ENCODE results near the gene HOXA1.

The HOXA1 gene

GRCh38 chr7:27094304-27095049 lies 1.3 kb downstream of the HOXA1 start:
- DNase-seq (ENCODE audit: low read depth in 2 of 3, low spot score in 2 of 3) = no peak

DNA sequence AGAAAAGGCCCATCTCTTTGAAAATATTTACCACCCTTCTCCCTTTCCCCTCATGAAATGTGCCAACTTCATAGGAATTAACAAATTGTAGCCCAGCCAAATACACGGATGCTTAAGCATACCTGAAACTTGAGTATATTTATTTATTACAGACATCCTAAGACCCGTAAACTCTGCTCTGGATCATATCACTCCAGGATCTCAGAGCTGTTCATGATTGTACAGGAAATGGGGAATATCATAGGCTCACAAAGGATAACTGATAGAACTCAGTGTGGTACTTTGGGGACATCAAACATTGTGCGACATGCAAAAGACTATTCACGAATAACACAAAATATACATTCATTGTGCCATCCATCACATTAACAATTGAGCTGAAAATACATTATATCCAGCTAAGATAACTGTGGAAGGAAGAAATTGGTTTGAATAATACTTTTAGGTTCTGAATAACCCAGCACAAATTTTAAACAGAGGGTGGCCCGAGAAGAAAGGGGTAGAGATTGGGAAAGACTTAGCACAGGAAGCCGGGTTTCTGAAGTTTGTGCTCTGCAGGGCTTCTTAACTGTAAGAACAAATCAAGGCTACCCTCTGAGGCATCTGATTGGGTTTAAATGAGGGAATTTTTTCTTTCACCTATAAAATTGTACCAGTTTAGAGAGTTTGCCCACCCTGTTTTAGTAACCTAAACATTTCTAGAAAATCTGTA lies 2.5 kb downstream of the HOXA1 start:
- no peak for DNase-seq (ENCODE audit: low read depth in 2 of 3, low spot score in 2 of 3)

DNA sequence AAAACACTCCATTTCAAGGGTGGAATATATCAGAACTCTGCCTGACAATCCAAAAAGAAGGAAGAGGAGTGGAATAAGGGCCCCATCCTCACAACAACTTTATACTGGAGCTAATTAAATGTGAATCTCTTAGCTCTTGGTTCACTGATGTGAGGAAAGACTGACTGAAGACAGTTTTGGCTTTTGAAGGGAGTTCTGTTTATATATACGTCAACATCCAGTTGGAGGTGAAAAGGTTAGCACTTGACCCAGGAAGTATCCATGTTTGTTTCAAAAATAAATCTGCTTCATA lies 3.0 kb downstream of the HOXA1 start:
- DNase-seq (ENCODE audit: low read depth in 2 of 3, low spot score in 2 of 3) = no peak

- no peak for DNase-seq (ENCODE audit: low read depth in 2 of 3, low spot score in 2 of 3)
These were observed 3.6 kb downstream of the HOXA1 start for GRCh38 chr7:27091941-27092818.

DNA sequence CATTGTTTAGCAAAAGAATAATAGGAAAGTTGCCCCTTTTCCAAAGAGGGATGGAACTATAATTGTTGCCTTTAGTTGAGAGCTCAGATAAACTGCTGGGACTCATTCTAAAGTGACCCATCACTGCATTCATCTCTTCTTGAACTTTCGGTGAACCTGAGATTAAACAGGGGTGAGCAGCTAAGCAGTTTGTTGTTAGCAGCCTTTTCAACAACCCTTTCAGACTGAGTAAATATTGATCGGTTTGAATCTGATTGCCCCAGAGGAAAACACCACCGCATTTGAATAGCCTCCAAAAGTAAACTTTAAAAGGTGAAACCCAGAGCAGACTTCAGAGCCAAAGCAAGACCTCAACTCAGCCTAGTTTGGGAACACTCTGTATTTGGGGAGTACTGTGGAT lies 4.7 kb downstream of the HOXA1 start:
- DNase-seq (ENCODE audit: low read depth in 2 of 3, low spot score in 2 of 3) = no peak

DNA sequence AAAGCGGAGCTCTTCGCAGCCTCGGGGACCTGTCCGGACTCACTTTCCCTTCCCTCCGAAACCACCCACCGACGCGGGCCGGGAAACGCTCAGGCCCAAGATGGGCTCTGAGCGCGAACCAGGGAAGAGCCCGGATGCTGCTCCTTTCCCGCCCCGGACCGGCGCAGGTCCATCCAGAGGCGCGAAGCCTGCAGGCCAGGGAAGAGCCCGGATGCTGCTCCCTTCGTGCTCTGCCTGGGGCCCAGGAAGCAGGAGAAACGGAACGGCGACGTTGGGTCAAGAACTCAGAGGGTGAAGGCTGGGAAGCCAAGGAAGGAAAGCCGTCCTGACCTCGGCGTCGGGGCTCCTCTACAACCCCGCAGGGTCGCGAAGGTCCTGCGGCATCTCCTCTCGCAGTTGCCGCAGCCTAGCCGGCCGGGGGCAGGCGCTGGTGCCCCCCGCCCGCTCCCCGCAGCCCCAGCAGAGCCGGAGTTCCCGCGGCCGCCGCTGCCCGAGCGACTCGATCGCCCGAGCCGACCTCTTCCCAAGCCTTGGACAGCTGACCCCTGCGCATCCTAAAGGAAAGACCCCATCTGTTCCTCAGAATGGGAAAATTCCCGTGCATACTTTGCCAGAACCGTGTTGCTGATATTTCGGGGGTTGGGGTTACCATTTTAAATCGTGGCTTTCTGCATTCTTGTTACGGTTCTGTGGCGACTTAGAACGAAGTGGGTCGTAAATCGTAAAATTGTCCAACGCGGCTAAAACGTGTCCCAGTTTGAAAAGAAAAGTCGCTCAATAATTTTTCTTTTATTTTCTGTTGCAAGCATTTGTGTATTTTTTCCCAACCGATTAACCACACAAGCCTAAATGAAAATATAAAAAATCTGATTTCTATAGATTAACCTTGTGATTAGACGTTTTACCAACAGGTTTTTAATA lies 7.5 kb downstream of the HOXA1 start:
- no peak for DNase-seq (ENCODE audit: low read depth in 2 of 3, low spot score in 2 of 3)

GRCh38 chr7:27083646-27084045 lies 12.2 kb downstream of the HOXA1 start:
- no peak for DNase-seq (ENCODE audit: low read depth in 2 of 3, low spot score in 2 of 3)

DNA sequence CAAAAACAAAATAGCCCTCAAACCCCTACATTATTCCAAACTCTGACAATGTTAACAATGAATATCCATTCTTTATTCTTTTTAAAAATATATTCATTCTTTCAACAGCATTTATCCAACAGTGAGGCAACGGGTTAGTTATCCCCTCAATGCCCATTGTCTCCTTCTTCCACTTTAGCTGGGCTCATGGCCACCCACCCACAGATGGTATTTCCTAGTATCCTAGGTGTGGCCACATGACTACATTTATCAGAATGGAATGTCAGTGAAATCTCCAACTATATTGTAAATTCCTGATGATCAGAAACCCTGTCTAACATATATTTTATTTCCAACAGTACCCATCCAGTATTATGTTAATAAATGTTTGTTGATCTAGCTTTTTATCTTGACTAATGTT lies 13.6 kb downstream of the HOXA1 start:
- DNase-seq (ENCODE audit: low read depth in 2 of 3, low spot score in 2 of 3) = no peak

GRCh38 chr7:27080844-27081436 lies 14.9 kb downstream of the HOXA1 start:
- DNase-seq (ENCODE audit: low read depth in 2 of 3, low spot score in 2 of 3) = no peak

DNA sequence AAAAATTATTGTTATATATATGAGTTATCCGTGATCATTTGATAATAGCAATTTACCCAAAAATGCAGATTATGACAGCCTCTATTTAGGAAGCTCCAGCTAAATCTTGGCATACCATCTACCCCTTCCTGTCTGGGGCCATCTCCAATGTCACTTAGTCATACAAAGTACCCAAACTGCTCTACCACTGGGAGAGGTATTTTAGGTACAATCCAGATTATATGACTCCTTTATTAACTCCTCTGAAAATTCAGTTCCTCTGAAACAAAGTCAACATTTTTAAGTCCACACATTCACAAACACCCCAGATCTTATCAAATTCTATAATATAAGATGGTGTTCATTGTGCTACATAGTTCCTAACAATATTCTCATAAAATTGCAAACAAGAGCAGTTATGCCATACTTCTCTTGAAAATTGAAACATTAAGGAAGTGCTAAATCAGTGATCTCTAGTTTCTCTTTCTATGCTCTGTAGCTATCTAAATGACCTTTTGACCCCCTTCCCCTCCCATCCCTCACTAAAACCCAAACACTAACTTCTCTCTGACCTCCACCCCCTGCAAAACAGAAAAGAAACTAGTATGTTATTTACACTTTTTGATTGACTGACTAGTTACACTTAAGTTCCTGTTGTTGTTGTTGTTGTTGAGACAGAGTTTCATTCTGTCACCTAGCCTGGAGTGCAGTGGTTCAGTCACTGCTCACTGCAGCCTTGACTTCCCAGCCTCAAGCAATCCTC lies 16.4 kb downstream of the HOXA1 start:
- DNase-seq (ENCODE audit: low read depth in 2 of 3, low spot score in 2 of 3) = no peak

DNA sequence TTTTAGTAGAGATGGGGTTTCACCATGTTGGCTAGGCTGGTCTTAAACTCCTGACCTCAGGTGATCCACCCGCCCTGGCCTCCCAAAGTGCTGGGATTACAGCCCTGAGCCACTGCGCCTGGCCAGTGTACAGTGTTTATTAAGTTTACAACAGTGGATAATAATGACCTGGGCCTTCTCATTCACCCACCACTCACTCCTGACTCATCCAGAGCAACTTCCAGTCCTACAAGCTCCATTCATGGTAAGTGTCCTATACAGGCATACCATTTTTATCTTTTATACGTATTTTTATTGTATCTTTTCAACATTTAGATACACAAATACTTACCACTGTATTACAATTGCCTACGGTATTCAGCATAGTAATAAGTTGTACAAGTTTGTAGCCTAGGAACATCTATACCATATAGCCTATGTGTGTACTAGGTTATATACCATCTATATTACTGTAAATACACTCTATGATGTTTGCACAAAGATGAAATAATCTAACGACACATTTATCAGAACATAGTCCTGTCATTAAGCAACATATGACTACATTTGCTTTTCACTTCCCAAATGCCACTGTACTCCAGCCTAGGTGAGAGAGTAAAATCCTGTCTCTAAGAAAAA lies 17.1 kb downstream of the HOXA1 start:
- no peak for DNase-seq (ENCODE audit: low read depth in 2 of 3, low spot score in 2 of 3)

GRCh38 chr7:27073076-27073475 lies 22.7 kb downstream of the HOXA1 start:
- no peak for DNase-seq (ENCODE audit: low read depth in 2 of 3, low spot score in 2 of 3)

DNA sequence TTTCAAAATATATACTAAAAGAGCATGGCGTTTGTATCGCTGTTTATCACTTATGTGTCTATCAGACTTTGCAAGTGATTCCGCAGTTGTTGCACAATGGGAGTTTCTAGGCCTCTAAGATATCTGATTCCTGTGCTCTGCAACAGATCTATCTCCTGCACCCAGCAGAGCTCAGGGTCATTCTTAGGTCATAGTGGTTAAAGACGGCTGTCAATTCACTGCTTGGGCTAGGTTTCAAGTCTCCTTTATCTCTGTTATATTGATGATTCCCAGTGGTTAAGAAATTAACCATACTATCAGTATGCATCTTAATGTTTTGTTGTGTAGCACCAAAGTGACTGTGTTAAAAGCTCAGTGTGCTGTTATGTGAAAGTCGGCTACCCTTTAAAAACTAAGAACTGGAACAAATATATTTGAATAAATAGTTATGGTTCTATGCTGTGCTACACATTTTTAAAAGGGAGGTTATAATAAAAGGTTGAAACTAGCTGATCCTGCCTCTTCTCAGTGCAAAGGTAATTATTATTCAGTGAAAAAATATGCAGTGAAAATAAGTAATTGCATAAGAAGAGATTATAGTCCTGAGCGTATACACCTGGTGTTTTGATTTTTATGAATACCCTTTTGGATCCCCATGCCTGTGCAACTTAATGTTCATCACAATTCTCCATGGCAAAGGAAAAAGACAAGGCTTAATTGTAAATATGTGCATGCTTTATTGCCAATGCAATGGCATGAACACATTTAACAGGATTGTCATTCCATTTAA lies 24.0 kb downstream of the HOXA1 start:
- no peak for DNase-seq (ENCODE audit: low read depth in 2 of 3, low spot score in 2 of 3)

DNA sequence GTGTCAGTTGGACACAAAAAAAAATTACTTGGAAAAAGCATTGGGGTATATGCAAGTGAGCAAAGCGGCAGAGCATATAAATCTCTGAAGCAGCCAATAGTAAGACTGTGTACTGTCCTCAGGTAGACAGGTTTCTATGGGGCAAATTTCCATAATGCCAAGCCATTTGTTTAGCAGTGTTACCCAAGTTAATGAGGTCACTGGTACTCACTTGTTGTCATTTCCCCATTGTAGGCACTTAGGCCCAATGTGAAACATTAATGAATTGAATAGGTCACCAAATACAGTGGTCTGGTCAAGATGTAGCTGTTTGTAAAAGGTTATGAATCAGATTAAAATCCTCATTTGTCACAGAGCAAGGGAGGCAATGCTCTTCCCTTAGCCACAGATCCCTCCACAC lies 27.5 kb downstream of the HOXA1 start:
- DNase-seq (ENCODE audit: low read depth in 2 of 3, low spot score in 2 of 3) = no peak

DNA sequence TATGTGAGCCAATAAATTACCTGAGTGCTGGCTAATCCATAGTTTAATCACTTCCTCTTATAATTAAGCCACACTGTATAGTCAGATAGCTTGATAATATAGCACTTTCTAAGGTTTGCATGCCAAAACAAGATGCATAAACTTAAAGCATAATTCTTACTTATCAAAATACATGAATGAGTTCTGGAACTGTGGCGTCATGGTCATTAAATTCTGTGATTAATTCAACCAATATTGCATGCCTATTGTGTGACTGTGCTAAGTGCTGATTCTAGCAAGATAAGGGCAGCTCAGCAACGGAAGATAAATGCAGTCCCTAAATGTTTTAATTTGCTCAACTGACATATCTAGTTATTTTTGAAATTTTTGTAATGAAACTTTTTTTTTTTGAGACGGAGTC lies 29.7 kb downstream of the HOXA1 start:
- no peak for DNase-seq (ENCODE audit: low read depth in 2 of 3, low spot score in 2 of 3)

- DNase-seq (ENCODE audit: low read depth in 2 of 3, low spot score in 2 of 3) = no peak
These were observed 30.1 kb downstream of the HOXA1 start for GRCh38 chr7:27065709-27066108.

DNA sequence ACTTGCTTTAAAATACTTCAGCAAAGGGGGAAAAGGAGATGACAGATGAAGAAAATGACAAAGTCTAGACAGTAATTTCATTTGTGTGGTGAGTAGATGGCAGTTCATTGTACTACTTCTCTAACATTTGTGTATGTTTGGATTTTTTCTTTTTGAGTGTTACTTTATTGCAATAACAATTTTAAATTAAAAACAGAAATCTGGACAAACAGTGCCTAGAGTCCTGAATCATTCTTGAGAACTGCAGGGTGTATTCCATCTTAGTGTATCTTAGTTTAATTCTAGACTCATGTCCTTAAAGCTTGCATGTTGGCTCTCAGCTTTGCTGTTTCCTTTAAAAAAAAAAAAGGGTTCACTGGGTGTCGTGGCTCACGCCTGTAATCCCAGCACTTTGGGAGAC lies 31.1 kb downstream of the HOXA1 start:
- no peak for DNase-seq (ENCODE audit: low read depth in 2 of 3, low spot score in 2 of 3)

DNA sequence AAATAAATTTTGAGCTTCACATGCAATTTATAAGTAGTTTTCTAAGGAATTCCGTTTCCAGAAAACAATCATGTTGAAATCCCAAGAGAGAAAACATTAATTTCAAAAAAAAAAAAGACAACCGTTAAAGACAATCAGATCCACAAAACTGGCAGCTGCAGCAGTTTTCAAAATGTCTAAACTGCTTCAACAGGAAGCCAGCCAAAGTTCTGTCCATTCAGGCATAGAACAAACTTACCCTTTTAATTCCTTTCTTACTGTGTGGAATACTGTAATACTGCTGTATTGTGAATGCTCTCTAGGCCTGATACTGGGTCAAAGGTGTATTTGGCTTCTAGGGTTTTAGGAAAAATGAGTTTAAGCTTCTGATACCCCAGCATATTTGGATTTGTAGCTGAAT lies 31.6 kb downstream of the HOXA1 start:
- DNase-seq (ENCODE audit: low read depth in 2 of 3, low spot score in 2 of 3) = no peak

- DNase-seq (ENCODE audit: low read depth in 2 of 3, low spot score in 2 of 3) = no peak
These were observed 32.9 kb downstream of the HOXA1 start for GRCh38 chr7:27062946-27063345.
